Measurements from ENCODE around the gene MGRN1. TPM values are rescaled to one million over a fixed set of nuclear protein-coding genes. Genes with fewer than 3 reads are reported as not detected.
A peak's percentile ranks its signal among the peaks of the same experiment; 100 is the strongest.

MGRN1 gene
- total RNA-seq, 1 experiment from 2014 or later, result 13.3 TPM

DNA sequence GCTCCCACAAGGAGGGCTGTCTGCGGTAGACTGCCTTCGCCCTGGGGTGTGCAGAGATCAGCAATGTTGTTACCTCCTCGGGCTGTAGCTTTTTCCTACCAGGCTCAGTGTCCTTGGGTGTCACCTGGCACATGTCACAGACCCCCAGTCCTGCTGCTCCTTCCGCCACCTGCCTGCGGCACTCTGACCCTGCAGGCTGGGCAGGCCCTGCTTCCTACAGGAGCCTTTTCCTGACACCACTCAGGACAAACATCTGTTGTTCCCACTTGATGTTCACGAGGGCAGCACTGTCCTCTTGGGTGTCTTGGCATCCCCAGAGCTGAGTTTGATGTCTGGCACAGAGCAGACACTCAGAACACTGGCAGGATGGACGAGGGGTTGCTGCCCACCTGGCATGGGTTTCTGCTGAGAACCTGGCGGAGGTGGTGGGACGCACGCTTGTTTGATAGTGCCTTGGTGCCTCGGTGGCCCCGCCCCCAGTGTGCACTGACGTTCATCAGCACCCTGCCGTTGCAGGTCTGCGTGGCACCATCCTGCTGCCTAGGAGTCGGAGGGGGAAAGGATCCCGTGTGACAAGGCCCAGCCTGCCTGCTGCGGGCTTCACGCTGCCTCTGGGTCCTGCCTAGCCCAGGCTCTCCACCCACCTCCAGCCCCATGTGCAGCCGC is 42.0 kb downstream of the MGRN1 start:
- in situ Hi-C loops (cut with HindIII; ENCODE audit: low sequenced_read_pairs), result no loop called here
- no peak for DNase-seq (ENCODE audit: low spot score)

DNA sequence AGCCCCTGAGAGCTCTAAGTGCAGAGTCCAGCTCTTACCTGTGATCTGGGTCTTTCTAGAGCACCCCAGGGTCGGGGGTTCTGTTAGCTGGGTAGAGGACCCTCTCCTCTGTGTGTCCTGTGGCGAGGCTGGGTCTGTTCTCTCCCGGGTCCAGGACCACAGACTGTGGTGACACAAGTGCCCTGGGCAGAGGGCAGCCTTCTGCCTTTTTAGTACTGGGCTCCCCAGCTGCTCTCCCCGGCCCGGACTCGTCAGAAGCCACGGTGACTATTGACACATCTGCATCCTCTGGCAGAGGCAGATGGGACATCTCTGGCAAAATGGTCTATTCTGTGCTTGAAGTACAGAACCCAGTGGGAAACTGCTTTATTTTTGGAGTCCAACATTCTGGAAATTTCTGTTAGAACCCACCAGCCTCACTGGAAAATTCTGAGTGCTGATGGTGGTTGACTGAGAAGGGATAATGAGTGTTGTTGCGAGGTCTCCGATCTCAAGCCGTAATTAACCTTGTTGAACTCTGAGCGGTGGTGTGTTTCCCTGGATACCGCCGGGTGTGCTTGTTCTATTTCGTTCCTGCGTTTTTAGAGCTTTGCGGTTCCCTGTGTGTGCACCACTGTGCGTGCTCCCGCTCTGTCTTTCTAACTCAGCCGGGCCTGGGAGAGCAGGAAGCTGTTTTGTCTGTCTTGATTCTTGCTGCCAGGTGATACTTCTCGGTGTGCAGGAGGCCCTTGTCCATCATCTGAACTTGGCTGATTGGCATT is 42.8 kb downstream of the MGRN1 start:
- in situ Hi-C loops (cut with HindIII; ENCODE audit: low sequenced_read_pairs), result no loop called here
- no peak for DNase-seq (ENCODE audit: low spot score)

DNA sequence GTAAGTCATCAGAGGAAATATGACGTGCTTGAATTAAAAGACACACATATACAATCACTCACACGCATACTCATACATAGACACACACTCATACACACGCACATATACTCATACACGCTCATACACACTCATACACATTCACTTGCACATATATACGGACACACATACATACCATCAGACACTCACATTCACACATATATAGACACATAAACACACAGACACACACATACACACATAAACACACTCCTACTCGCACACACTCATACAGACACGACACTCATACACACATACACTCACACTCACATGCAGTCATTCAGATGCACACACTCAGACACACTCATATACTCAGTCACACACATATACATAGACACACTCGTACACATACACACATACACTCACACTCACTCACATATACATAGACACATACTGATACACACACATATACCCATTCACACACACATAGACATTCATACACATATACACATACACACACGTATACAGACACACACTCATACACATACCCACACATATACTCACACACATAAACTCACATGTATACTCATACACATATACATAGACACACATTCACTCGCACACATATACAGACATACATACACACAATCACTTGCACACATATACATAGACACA is 43.8 kb downstream of the MGRN1 start:
- in situ Hi-C loops (cut with HindIII; ENCODE audit: low sequenced_read_pairs), result no loop called here
- DNase-seq (ENCODE audit: low spot score), result no peak

DNA sequence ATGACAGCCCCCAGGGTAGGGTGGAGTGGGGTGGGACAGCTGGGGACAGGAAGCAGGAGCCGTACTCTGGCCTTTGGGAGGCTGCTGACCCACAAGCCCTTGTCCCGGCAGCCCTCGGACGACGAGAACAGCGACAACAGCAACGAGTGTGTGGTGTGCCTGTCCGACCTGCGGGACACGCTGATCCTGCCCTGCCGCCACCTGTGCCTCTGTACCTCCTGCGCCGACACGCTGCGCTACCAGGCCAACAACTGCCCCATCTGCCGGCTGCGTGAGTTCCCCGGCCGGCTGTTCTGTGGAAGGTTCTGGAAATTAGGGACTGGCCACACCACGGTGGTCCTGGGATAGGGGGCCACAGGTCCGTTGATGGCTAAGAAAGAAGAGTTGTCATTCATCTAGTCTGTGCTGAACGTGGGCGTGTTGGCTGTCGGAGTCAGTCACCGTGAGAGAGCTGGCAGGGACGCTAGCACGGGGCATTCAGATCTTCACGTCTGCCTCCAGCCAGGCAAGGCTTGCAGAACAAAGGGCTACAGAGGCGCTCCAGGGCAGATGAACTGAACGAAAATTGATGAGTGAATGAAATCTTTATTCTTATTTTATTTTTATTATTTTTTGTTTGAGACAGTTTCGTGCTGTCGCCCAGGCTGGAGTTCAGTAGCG is 48.9 kb downstream of the MGRN1 start:
- peak; percentile 75 for DNase-seq (ENCODE audit: low spot score)
- in situ Hi-C loops (cut with HindIII; ENCODE audit: low sequenced_read_pairs), result no loop called here

DNA sequence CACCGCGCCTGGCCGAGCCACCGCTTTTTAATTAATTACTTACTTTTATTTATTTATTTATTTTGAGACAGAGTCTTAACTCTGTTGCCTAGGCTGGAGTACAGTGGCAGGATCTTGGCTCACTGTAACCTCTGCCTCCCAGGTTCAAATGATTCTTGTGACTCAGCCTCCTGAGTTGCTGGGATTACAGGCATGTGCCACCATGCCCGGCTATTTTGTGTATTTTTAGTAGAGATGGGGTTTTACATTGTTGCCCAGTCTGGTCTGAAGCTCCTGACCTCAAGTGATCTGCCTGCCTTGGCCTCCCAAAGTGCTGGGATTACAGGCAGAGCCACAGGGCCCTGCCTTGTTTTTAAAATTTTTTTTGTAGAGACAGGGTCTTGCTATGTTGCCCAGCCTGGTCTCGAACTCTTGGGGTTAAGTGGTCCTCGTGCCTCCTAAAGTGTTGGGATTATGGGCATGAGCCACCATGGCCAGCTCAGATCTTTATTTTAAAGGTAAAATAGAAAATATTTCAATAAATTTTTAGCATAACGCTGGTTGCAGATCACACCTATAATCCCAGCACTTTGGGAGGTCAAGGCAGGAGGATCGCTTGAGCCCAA is 50.4 kb downstream of the MGRN1 start:
- no peak for DNase-seq (ENCODE audit: low spot score)
- in situ Hi-C loops (cut with HindIII; ENCODE audit: low sequenced_read_pairs), result loop anchor here (25.0 kb wide), 1 partner anchor 163 kb away; no protein-coding TSS in a partner anchor

DNA sequence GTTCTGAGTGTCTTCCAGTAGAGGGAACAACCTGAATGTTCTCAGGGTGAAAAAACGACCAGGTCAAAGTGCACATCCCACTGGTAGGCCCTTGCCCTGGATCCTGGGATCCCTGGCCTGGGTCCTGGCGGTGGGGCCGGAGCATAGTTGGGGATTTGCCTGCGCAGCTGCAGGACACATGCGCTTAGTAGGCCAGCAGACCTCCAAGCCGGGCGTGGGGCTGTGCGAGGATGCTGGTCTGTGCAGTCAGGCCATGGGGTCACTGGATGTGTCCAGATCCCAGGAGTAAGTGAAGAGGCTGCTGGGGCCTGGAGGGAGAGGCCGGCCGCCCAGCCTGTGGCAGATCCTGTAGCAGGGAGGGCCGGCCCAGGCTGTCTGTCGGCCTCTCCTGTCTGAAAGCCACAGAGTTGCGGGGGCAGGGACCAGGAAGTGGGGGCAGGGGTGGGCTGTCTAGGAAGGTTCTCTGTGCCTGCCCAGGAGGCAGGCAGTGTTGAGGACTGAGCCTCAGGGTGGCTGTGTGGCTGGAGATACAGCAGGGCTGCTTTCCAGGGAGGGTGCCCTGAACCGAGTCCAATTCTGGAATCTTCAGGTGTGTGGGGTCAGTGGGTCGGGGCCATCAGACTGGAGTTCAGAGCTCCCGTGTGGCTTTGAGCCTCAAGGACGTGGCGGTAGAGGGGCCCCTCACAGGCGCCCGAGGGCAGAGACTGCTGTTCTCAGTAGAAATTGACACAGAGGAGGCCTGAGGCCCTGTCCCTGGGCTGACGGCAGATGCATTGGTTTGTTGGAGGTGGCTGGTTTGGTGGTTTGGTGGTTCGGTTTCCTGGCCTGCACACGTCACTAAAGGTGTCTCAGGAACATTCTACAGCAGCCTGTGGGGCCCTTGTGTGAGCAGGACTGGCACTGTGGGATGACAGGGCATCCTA is 51.5 kb downstream of the MGRN1 start:
- DNase-seq (ENCODE audit: low spot score), result no peak
- in situ Hi-C loops (cut with HindIII; ENCODE audit: low sequenced_read_pairs), result loop anchor here (25.0 kb wide), 1 partner anchor 164 kb away; no protein-coding TSS in a partner anchor

DNA sequence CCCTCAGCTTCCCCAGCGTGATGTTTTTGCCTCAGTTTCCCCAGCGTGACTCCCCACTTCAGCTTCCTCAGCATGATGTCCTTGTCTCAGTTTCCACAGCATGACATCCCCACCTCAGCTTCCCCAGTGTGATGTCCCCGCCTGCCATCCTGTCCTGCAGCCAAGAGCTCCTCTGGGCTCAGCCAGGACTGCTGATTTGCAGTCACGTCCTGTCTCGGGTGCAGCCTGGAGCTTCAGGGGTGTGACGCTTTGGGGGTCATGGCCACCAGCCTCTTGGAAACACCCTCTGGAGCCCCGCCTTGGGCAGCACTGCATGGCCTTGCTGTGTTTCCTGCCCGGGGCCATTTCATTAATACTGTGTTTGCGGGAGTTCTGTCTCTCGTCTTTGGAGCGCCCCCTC is 52.2 kb downstream of the MGRN1 start:
- no peak for DNase-seq (ENCODE audit: low spot score)
- in situ Hi-C loops (cut with HindIII; ENCODE audit: low sequenced_read_pairs), result loop anchor here (25.0 kb wide), 1 partner anchor 165 kb away; no protein-coding TSS in a partner anchor

DNA sequence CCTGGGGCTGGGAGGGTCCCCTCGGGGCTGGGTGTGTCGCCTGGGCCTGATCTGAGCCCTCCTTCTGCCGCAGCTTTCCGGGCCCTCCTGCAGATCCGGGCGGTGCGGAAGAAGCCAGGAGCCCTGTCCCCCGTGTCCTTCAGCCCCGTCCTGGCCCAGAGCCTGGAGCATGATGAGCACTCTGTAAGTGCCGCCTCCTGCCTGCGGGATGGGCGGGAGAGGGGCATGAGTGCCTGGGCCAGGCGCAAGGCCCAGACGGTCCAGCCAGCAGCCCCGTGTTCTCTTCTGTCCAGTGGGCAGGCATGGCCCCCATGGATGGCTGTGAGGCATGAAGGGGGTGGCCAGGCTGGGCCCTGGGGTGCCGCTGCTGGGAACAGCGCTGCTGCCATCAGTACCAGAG is 52.8 kb downstream of the MGRN1 start:
- in situ Hi-C loops (cut with HindIII; ENCODE audit: low sequenced_read_pairs), result loop anchor here (25.0 kb wide), 1 partner anchor 165 kb away; no protein-coding TSS in a partner anchor
- no peak for DNase-seq (ENCODE audit: low spot score)

DNA sequence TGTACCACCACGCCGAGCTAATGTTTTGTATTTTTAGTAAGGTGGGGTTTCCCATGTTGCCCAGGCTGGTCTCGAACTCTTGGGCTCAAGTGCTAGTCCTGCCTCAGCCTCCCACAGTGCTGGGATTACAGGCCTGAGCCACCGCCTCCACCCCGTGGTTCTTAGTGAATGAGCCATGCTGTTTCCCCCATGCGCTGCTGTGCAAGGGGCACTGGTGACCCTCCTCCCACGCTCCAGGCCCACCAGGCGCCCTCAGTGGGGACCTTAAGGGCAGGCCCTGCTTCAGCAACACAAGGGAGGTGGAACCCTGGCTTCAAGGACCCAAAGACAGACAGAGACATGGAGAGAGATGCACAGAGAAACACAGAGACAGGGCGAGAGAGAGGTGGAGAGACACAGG is 53.4 kb downstream of the MGRN1 start:
- in situ Hi-C loops (cut with HindIII; ENCODE audit: low sequenced_read_pairs), result loop anchor here (25.0 kb wide), 1 partner anchor 166 kb away; no protein-coding TSS in a partner anchor
- no peak for DNase-seq (ENCODE audit: low spot score)

DNA sequence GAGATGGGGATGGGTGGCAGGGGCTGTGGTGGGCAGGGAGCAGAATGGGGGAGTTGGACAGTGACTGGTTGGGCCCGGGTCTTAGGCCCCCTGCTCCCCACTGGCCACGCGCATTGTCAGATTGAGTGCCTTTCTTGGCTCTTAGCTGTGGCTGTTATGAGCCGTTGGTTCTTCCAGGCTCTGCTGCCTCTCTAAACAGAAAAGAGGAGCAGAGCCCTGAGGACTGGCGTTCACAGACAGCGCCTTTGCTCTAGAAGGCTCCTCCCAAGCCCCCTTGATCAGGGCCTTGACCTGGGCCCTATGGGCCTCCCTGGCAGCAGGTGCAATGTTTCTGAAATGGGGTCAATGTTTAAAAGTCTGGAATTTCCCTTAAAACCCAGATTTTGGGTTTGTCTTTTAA is 54.0 kb downstream of the MGRN1 start:
- DNase-seq (ENCODE audit: low spot score), result no peak
- in situ Hi-C loops (cut with HindIII; ENCODE audit: low sequenced_read_pairs), result loop anchor here (25.0 kb wide), 1 partner anchor 166 kb away; no protein-coding TSS in a partner anchor

DNA sequence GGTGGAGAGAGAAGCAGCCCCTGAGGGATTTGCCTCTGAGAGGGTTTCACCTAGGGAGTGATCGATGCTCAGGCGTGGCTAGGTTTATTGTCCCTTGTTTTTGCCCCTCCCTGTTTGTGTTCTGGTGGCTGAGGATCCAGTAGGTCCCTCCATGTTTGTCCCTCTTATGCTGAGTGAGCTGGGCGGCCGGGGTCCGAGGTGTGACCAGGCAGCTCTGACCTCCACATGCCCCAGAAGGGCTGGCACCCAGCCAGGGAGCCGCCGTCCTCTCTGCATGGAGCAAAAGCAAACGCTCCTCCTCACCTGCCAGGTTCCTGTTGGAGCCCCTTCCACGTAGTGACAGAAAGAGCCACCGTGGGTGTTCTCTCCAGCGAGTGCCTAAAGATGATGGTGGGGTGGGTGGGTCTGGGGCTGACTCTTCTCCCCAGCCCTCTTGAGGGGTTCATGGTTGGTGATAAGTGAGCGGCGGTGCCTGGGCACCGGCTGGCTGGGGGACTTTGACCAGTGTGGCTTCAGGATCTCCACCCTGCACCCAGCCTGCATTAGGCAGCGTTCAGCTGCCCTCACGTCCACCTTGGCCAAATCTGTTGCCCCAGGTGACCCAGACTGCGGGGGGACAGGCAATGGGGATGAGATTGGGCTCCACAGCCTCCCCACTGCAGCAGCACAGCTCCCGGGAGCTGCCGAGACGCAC is 54.7 kb downstream of the MGRN1 start:
- in situ Hi-C loops (cut with HindIII; ENCODE audit: low sequenced_read_pairs), result loop anchor here (25.0 kb wide), 1 partner anchor 167 kb away; no protein-coding TSS in a partner anchor
- DNase-seq (ENCODE audit: low spot score), result no peak

DNA sequence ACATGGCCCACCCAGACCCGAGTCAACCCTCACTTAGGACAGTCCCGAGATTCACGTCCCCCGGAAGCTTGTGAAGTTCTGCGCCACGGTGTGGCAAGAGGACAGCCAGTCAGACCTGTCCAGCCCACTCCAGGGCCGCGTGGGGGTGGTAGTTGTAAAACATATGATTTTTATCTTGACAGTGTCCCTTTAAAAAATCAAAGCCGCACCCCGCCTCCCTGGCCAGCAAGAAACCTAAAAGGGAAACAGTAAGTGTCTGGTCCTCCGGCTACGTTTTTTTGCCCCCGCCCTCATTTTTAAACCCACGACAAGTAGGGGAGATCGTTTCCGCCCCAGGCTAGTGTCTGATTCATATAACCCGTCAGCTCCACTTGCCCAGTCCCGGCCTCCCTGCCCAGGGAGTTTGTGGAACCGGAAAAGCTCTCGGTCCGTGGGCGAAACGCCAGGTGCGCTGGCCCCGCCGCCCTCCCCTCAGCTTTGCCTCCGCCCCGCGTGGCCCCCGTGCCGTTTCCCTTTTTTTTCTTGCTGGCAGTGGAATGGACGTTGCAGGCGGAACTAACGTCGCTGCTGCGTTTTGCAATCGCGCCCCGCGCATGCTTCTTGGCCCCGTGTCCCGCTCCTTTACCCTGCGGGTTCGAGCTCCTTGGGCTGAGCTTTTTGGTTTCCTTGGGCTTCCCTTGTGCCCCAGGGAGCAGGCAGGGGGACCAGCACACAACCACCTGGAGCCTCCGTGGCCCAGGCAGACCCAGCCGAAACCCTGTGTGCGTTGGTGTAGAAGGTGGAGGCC is 55.4 kb downstream of the MGRN1 start:
- in situ Hi-C loops (cut with HindIII; ENCODE audit: low sequenced_read_pairs), result loop anchor here (25.0 kb wide), 1 partner anchor 168 kb away; no protein-coding TSS in a partner anchor
- DNase-seq (ENCODE audit: low spot score), result peak; percentile 74

DNA sequence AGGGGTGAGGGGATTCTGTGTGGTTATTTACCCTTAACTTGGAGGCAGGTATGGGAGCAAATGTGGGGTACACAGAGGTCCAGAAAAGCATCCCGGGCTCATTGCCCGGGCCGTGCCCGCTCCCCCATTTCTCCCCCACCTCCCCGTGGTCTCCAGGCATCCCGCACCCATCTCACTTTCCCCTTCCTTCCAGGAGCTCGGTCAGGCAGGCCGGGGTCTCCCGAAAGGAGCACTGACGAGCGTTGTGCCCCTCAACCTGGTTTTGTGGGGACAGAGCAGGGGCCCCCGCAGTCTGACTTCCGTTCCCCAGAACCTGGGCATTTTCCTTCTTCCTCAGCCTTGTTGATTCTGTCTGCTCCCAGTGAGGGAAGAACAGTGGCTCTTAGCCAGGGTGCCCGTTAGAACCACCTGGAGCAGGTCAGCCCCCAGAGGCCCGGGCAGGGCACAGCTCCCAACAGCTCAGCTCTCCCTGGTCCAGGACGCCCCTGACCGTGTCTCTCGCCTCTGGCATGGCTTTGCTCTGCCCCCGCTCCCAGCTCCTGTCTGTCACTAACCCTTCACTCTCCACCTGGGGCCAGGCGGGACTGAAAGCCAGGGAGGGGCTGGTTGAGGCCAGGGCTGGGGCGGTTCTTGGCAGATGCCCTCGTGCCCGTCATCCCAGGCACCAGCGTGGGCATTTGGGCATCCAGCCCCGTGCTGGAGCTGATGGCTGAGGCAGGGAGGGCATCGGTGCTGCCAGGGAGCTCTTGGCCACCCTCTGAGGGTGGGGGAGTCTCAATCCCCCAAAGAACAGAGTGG is 56.2 kb downstream of the MGRN1 start:
- in situ Hi-C loops (cut with HindIII; ENCODE audit: low sequenced_read_pairs), result loop anchor here (25.0 kb wide), 1 partner anchor 169 kb away; no protein-coding TSS in a partner anchor
- peak; percentile 92 for DNase-seq (ENCODE audit: low spot score)

DNA sequence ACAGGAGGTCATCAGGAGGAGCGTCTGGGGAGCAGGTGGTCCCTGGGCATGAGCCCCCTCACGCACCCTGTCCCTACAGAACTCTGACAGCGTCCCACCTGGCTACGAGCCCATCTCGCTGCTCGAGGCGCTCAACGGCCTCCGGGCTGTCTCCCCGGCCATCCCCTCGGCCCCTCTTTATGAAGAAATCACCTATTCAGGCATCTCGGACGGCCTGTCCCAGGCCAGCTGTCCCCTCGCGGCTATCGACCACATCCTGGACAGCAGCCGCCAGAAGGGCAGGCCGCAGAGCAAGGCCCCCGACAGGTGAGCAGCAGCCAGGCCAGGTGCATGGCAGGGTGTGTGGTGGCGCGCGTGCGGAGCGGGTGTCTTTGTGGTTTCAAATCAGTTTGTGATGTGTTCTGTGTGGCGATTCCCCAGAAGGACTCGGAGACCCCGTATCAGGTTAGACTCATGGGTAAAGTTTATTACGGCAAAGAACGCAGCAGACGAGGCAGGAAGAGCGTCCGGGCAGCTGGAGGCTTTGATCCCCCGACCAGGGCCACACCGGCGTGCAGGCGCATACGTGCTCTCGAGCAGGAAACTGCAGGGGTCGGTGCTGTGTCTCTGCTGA is 57.0 kb downstream of the MGRN1 start:
- in situ Hi-C loops (cut with HindIII; ENCODE audit: low sequenced_read_pairs), result loop anchor here (25.0 kb wide), 1 partner anchor 169 kb away; no protein-coding TSS in a partner anchor
- DNase-seq (ENCODE audit: low spot score), result no peak

DNA sequence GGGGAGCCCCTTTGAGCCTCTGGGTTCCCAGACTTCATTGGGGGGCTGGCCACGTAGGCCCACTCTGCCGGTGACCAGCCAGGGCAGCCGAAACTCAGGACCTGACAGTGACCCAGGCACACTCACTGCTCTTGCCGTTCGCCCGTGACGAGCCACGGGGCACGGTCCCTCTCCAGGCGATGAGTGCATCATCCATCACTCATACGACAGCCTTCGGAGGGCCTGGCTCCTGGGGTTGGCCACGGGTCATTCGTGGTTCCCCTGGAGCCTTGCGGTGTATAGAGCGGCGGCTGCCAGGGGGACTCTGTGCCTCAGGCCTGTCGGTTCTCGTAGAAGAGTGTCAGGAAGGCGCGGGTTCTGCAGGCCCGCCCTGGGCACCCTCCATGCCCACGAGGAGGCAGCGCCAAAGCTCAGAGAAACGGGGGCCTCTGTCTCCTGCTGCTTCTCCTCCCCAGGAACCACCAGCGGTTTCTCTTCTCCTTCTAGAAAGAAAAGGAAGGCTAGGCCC is 57.5 kb downstream of the MGRN1 start:
- no peak for DNase-seq (ENCODE audit: low spot score)
- in situ Hi-C loops (cut with HindIII; ENCODE audit: low sequenced_read_pairs), result loop anchor here (25.0 kb wide), 1 partner anchor 170 kb away; no protein-coding TSS in a partner anchor
